Testis (tissue), 3 donors: ENCODE measurements around the gene IGHMBP2. TPM values are rescaled to one million over a fixed set of nuclear protein-coding genes. Genes with fewer than 3 reads are reported as not detected.

Experiments
- DNase-seq: peaks from one replicate; pipeline ENCODE4 v3.0.0-alpha.2; 2019
- H3K27ac ChIP-seq, 2 donors: fragments of 200-600 bp; sonication (generic); one replicate each; pipeline ENCODE4 v1.5.1; 2019
- H3K27me3 ChIP-seq: fragments of 200-600 bp; sonication (generic); one replicate; pipeline ENCODE4 v1.5.1; 2019
- H3K36me3 ChIP-seq: fragments of 200-600 bp; sonication (generic); one replicate; pipeline ENCODE4 v1.5.1; 2017; ENCODE audit warnings: low read depth; ENCODE audit errors: missing control alignments
- H3K4me1 ChIP-seq: fragments of 200-600 bp; sonication (generic); one replicate; pipeline ENCODE4 v1.5.1; 2019
- H3K4me3 ChIP-seq, 2 donors: fragments of 200-600 bp; sonication (generic); one replicate each; pipeline ENCODE4 v1.5.1; 2017 to 2019
- H3K9me3 ChIP-seq: fragments of 200-600 bp; sonication (generic); one replicate; pipeline ENCODE4 v1.5.1; 2017
- CTCF ChIP-seq, 3 experiments: fragments of 450-650 bp in 2 of 3; fragments of 200-600 bp in 1 of 3; sonication (generic) in 1 of 3; IDR thresholded peaks; one replicate each; pipeline ENCODE4 v1.5.1; 2016 to 2019; ENCODE audit warnings: antibody characterized with exemption in 3 of 3, mild to moderate bottlenecking in 2 of 3, moderate library complexity in 1 of 3
- POLR2A ChIP-seq: fragments of 450-650 bp; IDR thresholded peaks from one replicate; pipeline ENCODE4 v1.6.1; 2017; ENCODE audit warnings: antibody characterized with exemption, mild to moderate bottlenecking, moderate library complexity
- WGBS, 2 donors: methylation state at CpG; one replicate each; pipeline ENCODE4 v1.1.5; 2018; 5-methylcytosine and 5-hydroxymethylcytosine counted together
- intact Hi-C: fragments of 100-400 bp; cut with DNase I; formaldehyde crosslinking; loops from one replicate; pipeline ENCODE4 v1.15.1; 2023; ENCODE audit warnings: low total_unique reads
- polyA plus RNA-seq: library from polyadenylated mRNA; stranded (reverse); fragments of 350-450 nt; fragmentation: Illumina TruSeq; extraction: RNeasy Lipid Tissue Mini Kit (QIAGEN cat#74804); gene quantifications from one replicate; pipeline ENCODE4 v1.2.3, GENCODE V29; 2014; ENCODE audit warnings: low read depth, low replicate concordance; ENCODE audit not compliant: insufficient read depth
- total RNA-seq, 2 donors: library from RNA; depleted of rRNA; stranded (reverse); fragments of >200 nt; gene quantifications; one replicate each; pipeline ENCODE4 v1.2.3, GENCODE V29; 2016

The IGHMBP2 gene
- total and polyA plus RNA-seq, 3 donors from 2014 or later, result 42.6 to 68.9 (median 47.1) TPM

GRCh38 chr11:68942751-68943271 lies 39.1 kb downstream of the IGHMBP2 start:
- Histone ChIP-seq H3K4me1 (peaks cover 15% of the 10 kb centered on the region), H3K9me3 (no peaks in the 10 kb centered on the region), H3K27ac (peak overlapping the region; percentile 76 to 81), H3K36me3 (no peaks in the 10 kb centered on the region), H3K27me3 (no peaks in the 10 kb centered on the region), H3K4me3 (no peak overlapping the region)
- TF ChIP-seq POLR2A (no peak), CTCF (IDR thresholded peaks at IDR 0.05) (no peak)
- intact Hi-C loops, result no loop called here
- WGBS, 2 donors, result 49 to 57% methylated on average over 8 to 9 of the region's 9 CpGs
- DNase-seq, result peak; percentile 25

- H3K27me3 ChIP-seq, result no peaks in the 10 kb centered on the region
- H3K9me3 ChIP-seq, result no peaks in the 10 kb centered on the region
- WGBS, 2 donors, result 48 to 60% methylated on average over 15 to 18 of the region's 18 CpGs
- peaks cover 15% of the 10 kb centered on the region for H3K4me1 ChIP-seq
- DNase-seq, result no peak
- H3K36me3 ChIP-seq, result no peaks in the 10 kb centered on the region
- TF ChIP-seq POLR2A (no peak), CTCF (IDR thresholded peaks at IDR 0.05) (no peak)
- intact Hi-C loops, result no loop called here
- no peak overlapping the region for H3K4me3 ChIP-seq
- no peak overlapping the region for H3K27ac ChIP-seq
Measured at GRCh38 chr11:68946416-68947090, 42.9 kb downstream of the IGHMBP2 start.

GRCh38 chr11:68947151-68947550 lies 43.5 kb downstream of the IGHMBP2 start:
- 79 to 80% methylated on average over 11 of the region's 11 CpGs for WGBS, 2 donors
- H3K27ac ChIP-seq, result no peak overlapping the region

GRCh38 chr11:68948496-68948895 lies 44.8 kb downstream of the IGHMBP2 start:
- Histone ChIP-seq H3K4me1 (peaks cover 2% of the 10 kb centered on the region), H3K27ac (no peak overlapping the region), H3K27me3 (no peaks in the 10 kb centered on the region), H3K36me3 (no peaks in the 10 kb centered on the region), H3K4me3 (no peak overlapping the region), H3K9me3 (no peaks in the 10 kb centered on the region)
- WGBS, 2 donors, result 67 to 71% methylated on average over 2 of the region's 2 CpGs
- no peak for DNase-seq
- intact Hi-C loops, result no loop called here
- no peak for TF ChIP-seq POLR2A
- no peak for TF ChIP-seq CTCF (IDR thresholded peaks at IDR 0.05)

More at GRCh38 chr11:68947151-68947550, 43.5 kb downstream of the IGHMBP2 start:
- Histone ChIP-seq H3K36me3 (no peaks in the 10 kb centered on the region), H3K4me3 (no peak overlapping the region), H3K27me3 (no peaks in the 10 kb centered on the region), H3K9me3 (no peaks in the 10 kb centered on the region), H3K4me1 (peaks cover 11% of the 10 kb centered on the region)
- intact Hi-C loops, result no loop called here
- no peak for DNase-seq
- no peak for TF ChIP-seq CTCF (IDR thresholded peaks at IDR 0.05)
- no peak for TF ChIP-seq POLR2A

- Histone ChIP-seq H3K4me3 (no peak overlapping the region), H3K4me1 (no peaks in the 10 kb centered on the region), H3K36me3 (no peaks in the 10 kb centered on the region), H3K9me3 (no peaks in the 10 kb centered on the region), H3K27me3 (no peaks in the 10 kb centered on the region), H3K27ac (no peak overlapping the region)
- 73 to 80% methylated on average over 17 of the region's 17 CpGs for WGBS, 2 donors
- TF ChIP-seq CTCF (IDR thresholded peaks at IDR 0.05) (no peak), POLR2A (no peak)
- peak; percentile 29 for DNase-seq
- intact Hi-C loops, result no loop called here
Measured at GRCh38 chr11:68948935-68949334, 45.2 kb downstream of the IGHMBP2 start.
